Neural cell (in vitro differentiated cells): Measurements from ENCODE around the gene ATF7. TPM values are rescaled to one million over a fixed set of nuclear protein-coding genes. Genes with fewer than 3 reads are reported as not detected.

Experiments
- H2AFZ ChIP-seq: fragments of 200-600, 300-800 bp; sonication (generic), shearing (Covaris generic); 2 replicates; pipeline ENCODE4 v1.6.0; 2014; ENCODE audit warnings: low read depth, mild to moderate bottlenecking, antibody characterized with exemption, low read length, moderate library complexity
- H3F3A ChIP-seq: fragments of 200-600 bp; shearing (Covaris generic); 2 replicates; pipeline ENCODE4 v1.6.1; 2016; ENCODE audit warnings: mild to moderate bottlenecking, moderate library complexity, mixed read lengths, antibody characterized with exemption, low read length; ENCODE audit not compliant: insufficient read depth, poor library complexity, severe bottlenecking
- H3K27ac ChIP-seq: fragments of 200-600, 300-800 bp; sonication (generic), shearing (Covaris generic); 2 replicates; pipeline ENCODE4 v1.5.1; 2014; ENCODE audit warnings: mild to moderate bottlenecking, low read length, moderate library complexity
- H3K27me3 ChIP-seq: fragments of 300-800, 200-600 bp; sonication (generic), shearing (Covaris generic); 2 replicates; pipeline ENCODE4 v1.6.0; 2014; ENCODE audit warnings: mild to moderate bottlenecking, low read depth, low read length, moderate library complexity; ENCODE audit not compliant: insufficient read depth
- H3K36me3 ChIP-seq: fragments of 300-800, 200-600 bp; sonication (generic), shearing (Covaris generic); 2 replicates; pipeline ENCODE4 v1.5.1; 2014; ENCODE audit warnings: mild to moderate bottlenecking, antibody characterized with exemption, low read length, moderate library complexity; ENCODE audit not compliant: insufficient read depth
- H3K4me2 ChIP-seq: fragments of 300-800, 200-600 bp; sonication (generic), shearing (Covaris generic); 2 replicates; pipeline ENCODE4 v1.6.0; 2014; ENCODE audit warnings: mild to moderate bottlenecking, low read length
- H3K4me3 ChIP-seq: fragments of 300-800, 200-600 bp; sonication (generic), shearing (Covaris generic); 2 replicates; pipeline ENCODE4 v1.5.1; 2014; ENCODE audit warnings: mild to moderate bottlenecking, low read length, moderate library complexity
- H3K79me2 ChIP-seq: fragments of 200-600 bp; shearing (Covaris generic); replicated peaks from 2 replicates; pipeline ENCODE4 v1.6.0; 2014; ENCODE audit warnings: mild to moderate bottlenecking, low read length, moderate library complexity; ENCODE audit not compliant: insufficient read depth
- H3K9ac ChIP-seq: fragments of 300-800, 200-600 bp; sonication (generic), shearing (Covaris generic); 2 replicates; pipeline ENCODE4 v1.6.1; 2016; ENCODE audit warnings: mild to moderate bottlenecking, low read length, mixed read lengths
- H3K9me2 ChIP-seq: fragments of 200-600 bp; shearing (Covaris generic); 2 replicates; pipeline ENCODE4 v1.6.1; 2016; ENCODE audit warnings: mild to moderate bottlenecking, low read length, mixed read lengths; ENCODE audit not compliant: insufficient read depth
- H3K9me3 ChIP-seq: fragments of 200-600, 300-800 bp; sonication (generic), shearing (Covaris generic); 2 replicates; pipeline ENCODE4 v1.6.1; 2016; ENCODE audit warnings: mild to moderate bottlenecking, mixed run types, low read length, moderate library complexity, mixed read lengths
- H4K20me1 ChIP-seq: fragments of 200-600 bp; shearing (Covaris generic); 2 replicates; pipeline ENCODE4 v1.6.1; 2016; ENCODE audit warnings: mild to moderate bottlenecking, mixed run types; ENCODE audit not compliant: insufficient read depth
- EP300 ChIP-seq: fragments of 450-650 bp; conservative IDR thresholded peaks from 2 replicates; pipeline ENCODE4 v1.6.1; 2014; ENCODE audit warnings: antibody characterized with exemption, mild to moderate bottlenecking, moderate library complexity; ENCODE audit not compliant: poor library complexity, severe bottlenecking
- EZH2 ChIP-seq: fragments of 200-600, 300-800 bp; shearing (Covaris generic), sonication (generic); IDR thresholded peaks from 2 replicates; pipeline ENCODE4 v1.6.1; 2014; ENCODE audit warnings: antibody characterized with exemption, low read length, borderline replicate concordance, mild to moderate bottlenecking; ENCODE audit not compliant: insufficient read depth, poor library complexity, severe bottlenecking
- MXI1 ChIP-seq: fragments of 450-650 bp; conservative IDR thresholded peaks from 2 replicates; pipeline ENCODE4 v1.6.1; 2014; ENCODE audit warnings: antibody characterized with exemption, mild to moderate bottlenecking; ENCODE audit not compliant: poor library complexity, severe bottlenecking
- POLR2AphosphoS5 ChIP-seq: IDR thresholded peaks from 2 replicates; pipeline ENCODE4 v1.6.1; 2012
- RAD21 ChIP-seq: fragments of 450-650 bp; conservative IDR thresholded peaks from 2 replicates; pipeline ENCODE4 v1.6.1; 2014; ENCODE audit warnings: antibody characterized with exemption, mild to moderate bottlenecking, moderate library complexity
- SMC3 ChIP-seq: fragments of 450-650 bp; conservative IDR thresholded peaks from 2 replicates; pipeline ENCODE4 v1.6.1; 2014; ENCODE audit warnings: antibody characterized with exemption, mild to moderate bottlenecking, moderate library complexity; ENCODE audit not compliant: poor library complexity
- TAF1 ChIP-seq: IDR thresholded peaks from 2 replicates; pipeline ENCODE4 v1.6.1; 2012; ENCODE audit warnings: low read depth
- polyA plus RNA-seq: library from polyadenylated mRNA; depleted of rRNA; stranded (reverse); fragments of >200 nt; gene quantifications from 2 replicates; pipeline ENCODE4 v1.2.3, GENCODE V29; 2014
- TF ChIP-seq, protein P1 (sequence below): IDR thresholded peaks from 2 replicates; pipeline ENCODE4 v1.6.1; 2012; ENCODE audit warnings: borderline replicate concordance
- TF ChIP-seq, protein P2 (sequence below): fragments of 450-650 bp; IDR thresholded peaks from 2 replicates; pipeline ENCODE4 v1.5.1; 2014; ENCODE audit warnings: antibody characterized with exemption, mild to moderate bottlenecking, moderate library complexity; ENCODE audit not compliant: poor library complexity, severe bottlenecking

ATF7 gene
- polyA plus RNA-seq, 1 donor from 2014 or later, result 6.3 TPM

DNA sequence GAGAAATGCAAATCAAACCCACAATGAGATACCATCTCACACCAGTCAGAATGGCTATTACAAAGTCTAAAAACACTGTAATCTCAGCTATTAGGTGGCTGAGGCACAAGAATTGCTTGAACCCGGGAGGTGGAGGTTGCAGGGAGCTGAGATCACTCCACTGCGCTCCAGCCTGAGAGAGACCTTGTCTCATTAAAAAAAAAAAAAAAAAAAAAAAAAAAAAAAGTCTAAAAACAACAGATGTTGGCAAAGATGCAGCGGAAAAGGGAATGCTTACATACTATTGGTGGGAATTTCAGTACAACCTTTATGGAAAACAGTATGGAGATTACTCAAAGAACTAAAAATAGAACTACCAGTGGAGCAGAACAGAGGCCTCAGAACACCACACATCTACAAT is 19.0 kb upstream of the ATF7 start:
- TF ChIP-seq RAD21 (no peak), TAF1 (no peak), MXI1 (no peak), EZH2 (no peak), SMC3 (no peak), POLR2AphosphoS5 (no peak), EP300 (no peak)
- TF ChIP-seq, protein P1, sequence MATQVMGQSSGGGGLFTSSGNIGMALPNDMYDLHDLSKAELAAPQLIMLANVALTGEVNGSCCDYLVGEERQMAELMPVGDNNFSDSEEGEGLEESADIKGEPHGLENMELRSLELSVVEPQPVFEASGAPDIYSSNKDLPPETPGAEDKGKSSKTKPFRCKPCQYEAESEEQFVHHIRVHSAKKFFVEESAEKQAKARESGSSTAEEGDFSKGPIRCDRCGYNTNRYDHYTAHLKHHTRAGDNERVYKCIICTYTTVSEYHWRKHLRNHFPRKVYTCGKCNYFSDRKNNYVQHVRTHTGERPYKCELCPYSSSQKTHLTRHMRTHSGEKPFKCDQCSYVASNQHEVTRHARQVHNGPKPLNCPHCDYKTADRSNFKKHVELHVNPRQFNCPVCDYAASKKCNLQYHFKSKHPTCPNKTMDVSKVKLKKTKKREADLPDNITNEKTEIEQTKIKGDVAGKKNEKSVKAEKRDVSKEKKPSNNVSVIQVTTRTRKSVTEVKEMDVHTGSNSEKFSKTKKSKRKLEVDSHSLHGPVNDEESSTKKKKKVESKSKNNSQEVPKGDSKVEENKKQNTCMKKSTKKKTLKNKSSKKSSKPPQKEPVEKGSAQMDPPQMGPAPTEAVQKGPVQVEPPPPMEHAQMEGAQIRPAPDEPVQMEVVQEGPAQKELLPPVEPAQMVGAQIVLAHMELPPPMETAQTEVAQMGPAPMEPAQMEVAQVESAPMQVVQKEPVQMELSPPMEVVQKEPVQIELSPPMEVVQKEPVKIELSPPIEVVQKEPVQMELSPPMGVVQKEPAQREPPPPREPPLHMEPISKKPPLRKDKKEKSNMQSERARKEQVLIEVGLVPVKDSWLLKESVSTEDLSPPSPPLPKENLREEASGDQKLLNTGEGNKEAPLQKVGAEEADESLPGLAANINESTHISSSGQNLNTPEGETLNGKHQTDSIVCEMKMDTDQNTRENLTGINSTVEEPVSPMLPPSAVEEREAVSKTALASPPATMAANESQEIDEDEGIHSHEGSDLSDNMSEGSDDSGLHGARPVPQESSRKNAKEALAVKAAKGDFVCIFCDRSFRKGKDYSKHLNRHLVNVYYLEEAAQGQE, result no peak
- TF ChIP-seq, protein P2, sequence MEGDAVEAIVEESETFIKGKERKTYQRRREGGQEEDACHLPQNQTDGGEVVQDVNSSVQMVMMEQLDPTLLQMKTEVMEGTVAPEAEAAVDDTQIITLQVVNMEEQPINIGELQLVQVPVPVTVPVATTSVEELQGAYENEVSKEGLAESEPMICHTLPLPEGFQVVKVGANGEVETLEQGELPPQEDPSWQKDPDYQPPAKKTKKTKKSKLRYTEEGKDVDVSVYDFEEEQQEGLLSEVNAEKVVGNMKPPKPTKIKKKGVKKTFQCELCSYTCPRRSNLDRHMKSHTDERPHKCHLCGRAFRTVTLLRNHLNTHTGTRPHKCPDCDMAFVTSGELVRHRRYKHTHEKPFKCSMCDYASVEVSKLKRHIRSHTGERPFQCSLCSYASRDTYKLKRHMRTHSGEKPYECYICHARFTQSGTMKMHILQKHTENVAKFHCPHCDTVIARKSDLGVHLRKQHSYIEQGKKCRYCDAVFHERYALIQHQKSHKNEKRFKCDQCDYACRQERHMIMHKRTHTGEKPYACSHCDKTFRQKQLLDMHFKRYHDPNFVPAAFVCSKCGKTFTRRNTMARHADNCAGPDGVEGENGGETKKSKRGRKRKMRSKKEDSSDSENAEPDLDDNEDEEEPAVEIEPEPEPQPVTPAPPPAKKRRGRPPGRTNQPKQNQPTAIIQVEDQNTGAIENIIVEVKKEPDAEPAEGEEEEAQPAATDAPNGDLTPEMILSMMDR, result no peak
- Histone ChIP-seq H3K9me3 (no peaks in the 10 kb centered on the region), H3K4me2 (no peak overlapping the region), H3F3A (no peaks in the 10 kb centered on the region), H3K9me2 (no peaks in the 10 kb centered on the region), H3K9ac (no peak overlapping the region), H3K27ac (no peak overlapping the region), H3K36me3 (no peaks in the 10 kb centered on the region), H2AFZ (no peak overlapping the region), H3K79me2 (no peaks in the 10 kb centered on the region), H4K20me1 (no peaks in the 10 kb centered on the region), H3K4me3 (no peak overlapping the region), H3K27me3 (no peaks in the 10 kb centered on the region)

- Histone ChIP-seq H3F3A (no peaks in the 10 kb centered on the region), H2AFZ (no peak overlapping the region), H3K9me2 (no peaks in the 10 kb centered on the region), H3K4me3 (no peak overlapping the region), H3K9me3 (no peaks in the 10 kb centered on the region), H3K36me3 (no peaks in the 10 kb centered on the region), H3K79me2 (no peaks in the 10 kb centered on the region), H3K9ac (no peak overlapping the region), H3K27ac (no peak overlapping the region), H3K4me2 (no peak overlapping the region), H3K27me3 (no peaks in the 10 kb centered on the region), H4K20me1 (no peaks in the 10 kb centered on the region)
- TF ChIP-seq SMC3 (no peak), POLR2AphosphoS5 (no peak), RAD21 (no peak), EZH2 (no peak), TAF1 (no peak)
- TF ChIP-seq, protein P1, result no peak
- TF ChIP-seq, protein P2, result no peak
Observed at GRCh38 chr12:53644133-53644532, 18.0 kb upstream of the ATF7 start.
